Activated CD4-positive, alpha-beta T cell treated with anti-CD3 and anti-CD28 coated beads, Interleukin-2, Interleukin-6, amounts not matched to agents 100 ng/mL and 50 ng/mL, durations not matched to agents 16 hours and 8 hours (primary cell): Measurements from ENCODE around the gene CCNT2.
"Not testable (repeated sequence)": the region's sequence is repeated elsewhere in the genome, so short reads cannot be mapped to it uniquely, and the experiment has no call there.

Experiments
- DNase-seq: peaks from one replicate; pipeline ENCODE4 v3.0.0-alpha.2; 2020

Gene CCNT2

DNA sequence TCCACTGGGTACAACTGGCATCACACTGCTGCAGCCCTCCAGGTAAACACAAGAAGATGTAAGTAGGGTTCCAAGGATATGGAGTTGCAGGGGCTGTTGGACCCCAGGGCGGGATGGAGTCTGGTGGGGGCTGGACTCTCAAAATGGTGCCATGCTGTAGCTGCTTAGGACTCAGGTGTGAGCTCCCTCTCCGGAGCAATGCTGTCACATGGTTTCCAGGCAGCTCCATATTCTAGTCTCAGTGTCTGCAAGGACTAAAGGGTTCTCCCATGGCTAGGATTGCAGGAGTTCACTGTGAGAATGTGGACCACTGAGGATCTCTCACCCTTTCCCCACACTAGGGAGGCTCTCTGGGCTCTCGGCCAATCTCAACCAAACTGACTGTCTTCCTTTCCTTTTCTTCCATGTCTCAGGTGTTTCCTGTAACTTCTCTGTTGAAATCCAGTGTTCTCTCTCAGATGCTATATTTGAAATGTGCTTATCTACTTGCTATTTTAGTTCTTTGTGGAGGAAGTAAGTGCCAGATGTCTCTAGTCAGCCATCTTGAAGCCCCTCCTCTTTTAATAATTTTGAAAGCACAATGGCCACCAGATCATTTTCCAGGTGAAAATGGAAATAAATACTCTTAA, 57.6 kb downstream of the CCNT2 start:
- no peak for DNase-seq

DNA sequence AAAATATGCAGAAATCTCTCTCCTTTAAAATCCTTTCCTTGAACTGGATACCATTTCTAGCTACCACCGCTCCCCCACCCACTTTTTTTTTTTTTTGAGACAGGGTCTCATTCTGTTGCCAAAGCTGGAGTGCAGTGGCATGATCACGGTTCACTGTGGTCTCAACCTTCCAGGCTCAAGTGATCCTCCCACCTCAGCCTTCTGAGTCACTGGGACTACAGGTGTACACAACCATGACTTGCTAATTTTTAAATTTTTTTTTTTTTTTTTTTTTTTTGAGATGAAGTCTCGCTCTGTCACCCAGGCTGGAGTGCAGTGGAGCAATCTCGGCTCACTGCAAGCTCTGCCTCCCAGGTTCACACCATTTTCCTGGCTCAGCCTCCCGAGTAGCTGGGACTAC, 58.5 kb downstream of the CCNT2 start:
- not testable (repeated sequence) for DNase-seq

DNA sequence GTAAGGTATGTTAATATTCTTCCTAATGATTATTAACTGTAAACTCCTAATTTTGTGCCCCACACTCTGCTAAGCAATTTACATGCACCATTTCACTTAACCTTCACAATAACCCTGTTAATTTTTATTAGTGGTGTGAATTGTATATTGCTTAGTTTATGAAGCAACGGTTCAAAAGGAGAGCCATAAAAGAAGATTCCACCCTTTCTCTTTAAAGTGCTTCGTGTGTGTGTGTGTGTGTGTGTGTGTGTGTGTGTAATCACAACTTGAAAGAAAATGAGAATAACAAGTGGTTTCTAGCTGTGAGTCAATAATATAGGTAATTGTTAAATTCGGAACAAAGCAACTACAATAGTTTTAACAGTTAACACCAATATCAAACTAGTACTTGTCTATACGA, 60.6 kb downstream of the CCNT2 start:
- no peak for DNase-seq

DNA sequence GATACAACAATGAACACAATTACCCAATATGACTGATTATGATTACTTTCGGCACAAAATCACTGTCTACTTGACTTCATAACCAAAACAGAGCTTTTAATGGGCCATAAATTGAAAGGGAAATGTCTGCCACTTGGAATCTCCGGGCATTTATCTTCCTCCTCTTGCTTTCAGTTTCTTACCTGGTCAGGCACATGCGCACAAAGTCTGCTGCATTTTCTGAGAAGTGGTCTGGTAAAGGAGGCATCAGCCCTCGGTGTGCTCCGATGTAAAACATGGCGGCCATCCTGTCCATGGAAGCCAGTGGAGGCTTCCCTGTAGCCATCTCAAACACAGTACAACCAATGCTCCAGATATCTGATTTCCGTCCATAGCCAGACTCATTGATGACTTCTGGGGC, 62.0 kb downstream of the CCNT2 start:
- no peak for DNase-seq

DNA sequence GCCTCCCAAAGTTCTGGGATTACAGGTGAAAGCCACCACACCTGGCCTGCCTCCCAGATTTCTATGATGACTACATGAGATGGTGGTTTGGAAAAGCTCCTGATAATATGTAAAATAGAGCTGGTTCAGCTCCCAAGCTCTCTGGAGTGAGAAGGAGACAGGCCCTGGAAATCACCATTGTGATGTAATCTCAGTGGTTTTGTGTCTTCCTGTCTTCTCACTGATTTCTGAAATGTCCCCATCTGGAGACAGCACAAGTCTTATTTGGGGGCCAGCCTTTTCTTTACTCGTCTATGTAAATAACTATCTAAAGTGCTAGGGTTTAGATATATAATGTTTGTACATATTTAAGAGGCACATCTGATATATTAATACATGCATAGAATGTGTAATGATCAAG, 64.0 kb downstream of the CCNT2 start:
- no peak for DNase-seq

DNA sequence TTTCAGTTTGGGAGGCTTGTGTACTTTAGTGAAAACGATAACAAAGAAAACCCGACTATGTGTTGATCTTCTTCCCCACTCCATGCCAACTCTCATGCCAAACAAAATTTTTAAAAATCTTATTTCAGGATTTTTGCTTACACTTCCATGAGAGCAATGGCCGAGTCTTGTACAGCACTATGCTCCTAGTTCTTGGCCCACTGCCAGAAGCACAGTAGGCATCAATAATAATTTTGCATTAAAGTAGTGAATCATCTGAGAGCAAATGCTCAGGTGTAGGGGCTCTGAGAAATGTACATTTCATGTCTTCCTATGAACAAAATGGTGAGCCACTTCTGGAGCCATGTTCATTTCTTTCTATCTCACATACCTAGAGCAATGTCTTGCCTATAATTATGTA, 66.4 kb downstream of the CCNT2 start:
- DNase-seq = no peak

DNA sequence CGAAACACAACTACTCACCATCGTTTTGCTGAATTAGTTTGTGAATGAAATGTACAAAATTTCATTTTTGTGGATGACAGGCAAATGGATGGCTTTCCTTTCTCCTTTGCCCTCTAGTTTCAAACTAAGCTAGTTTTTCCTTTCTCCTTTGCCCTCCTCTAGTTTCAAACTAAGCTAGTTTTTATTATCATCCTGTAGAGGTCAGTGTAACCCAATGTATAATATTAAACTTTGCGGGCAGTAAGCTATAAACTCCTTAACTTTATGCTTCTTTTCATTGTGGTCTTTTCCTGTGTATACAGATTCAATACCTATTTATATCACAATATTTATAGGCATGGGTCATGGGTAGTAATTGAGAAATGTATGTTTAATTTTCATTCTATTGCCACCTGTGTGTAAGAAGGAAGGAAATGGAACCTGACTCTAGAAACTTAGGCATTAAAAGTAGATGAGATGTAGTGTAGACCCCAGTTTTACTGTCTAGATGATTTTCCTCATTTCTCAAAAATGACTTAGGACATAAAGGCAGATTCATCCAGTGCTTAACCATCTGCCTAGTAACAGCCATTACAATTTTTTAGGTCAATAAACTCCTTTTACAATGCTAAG, 70.5 kb downstream of the CCNT2 start:
- peak; percentile 26 for DNase-seq

DNA sequence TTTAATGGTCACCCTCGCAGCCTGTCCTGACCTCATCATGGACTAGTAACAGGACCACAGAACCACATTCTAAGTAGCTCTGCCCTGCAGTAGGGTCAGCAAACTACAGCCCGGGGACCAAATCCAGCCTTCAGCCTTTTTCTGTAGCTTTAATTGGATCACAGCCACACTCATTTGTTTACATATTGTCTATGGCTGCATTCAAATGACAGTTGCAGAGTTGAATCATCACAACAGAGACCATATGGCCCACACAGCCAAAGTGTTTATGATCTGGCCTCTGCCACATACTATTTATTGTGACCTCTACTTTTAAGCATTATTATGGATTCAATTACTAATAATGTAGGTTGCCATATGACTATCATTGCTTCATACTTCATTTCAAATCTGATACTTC, 80.9 kb downstream of the CCNT2 start:
- no peak for DNase-seq

DNA sequence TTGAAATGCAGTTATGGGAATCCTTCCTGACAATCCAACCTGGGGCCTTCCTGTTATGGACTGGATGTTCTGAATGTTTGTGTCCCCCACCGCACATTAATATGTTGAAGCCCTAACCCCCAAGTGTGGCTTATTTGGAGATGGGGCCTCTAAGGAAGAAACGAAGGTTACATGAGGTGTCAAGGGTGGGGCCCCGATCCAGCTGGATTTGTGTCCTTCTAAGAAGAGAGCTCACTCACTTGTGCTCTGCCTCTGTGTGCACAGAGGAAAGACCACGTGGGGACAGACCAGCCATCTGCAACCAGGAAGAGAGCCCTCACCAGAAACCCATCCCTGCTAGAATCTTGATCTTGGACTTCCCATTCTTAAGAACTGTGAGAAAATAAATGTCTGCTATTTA, 84.2 kb downstream of the CCNT2 start:
- no peak for DNase-seq

DNA sequence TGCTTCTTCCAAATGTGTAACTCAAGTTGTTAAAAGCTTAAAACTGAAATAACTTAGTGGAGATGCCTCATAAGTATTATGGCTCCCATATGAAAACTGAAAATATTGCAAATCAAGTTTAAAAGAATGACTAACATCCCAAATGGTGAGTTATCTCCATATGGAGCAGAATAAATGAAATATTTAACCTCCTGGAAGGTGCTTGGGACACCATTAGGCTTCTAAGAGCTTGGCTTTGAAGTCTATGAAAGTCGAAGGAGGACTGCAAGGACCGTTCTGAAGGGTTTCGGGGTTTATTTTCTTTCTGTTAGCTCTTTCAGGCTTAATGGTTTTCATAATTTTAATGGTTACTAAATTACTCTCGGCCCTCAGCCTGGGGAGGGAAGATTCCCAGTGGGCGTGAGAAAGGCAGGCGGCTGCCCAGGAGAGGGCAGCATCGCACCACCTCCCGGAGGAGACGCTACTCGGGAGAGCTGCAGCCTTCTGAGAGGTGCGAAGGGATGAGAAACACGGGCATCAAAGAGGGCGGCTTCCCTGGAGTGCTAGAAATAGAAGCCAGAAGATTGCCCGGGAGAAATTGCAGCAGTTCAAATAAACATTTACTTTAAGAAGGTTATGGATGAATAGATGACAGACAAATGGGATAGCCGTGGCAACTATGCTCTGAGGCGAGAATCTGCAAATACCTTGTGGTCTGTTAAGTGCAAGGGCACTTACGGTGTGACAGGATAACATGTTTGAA, 85.6 kb downstream of the CCNT2 start:
- peak; percentile 81 for DNase-seq

DNA sequence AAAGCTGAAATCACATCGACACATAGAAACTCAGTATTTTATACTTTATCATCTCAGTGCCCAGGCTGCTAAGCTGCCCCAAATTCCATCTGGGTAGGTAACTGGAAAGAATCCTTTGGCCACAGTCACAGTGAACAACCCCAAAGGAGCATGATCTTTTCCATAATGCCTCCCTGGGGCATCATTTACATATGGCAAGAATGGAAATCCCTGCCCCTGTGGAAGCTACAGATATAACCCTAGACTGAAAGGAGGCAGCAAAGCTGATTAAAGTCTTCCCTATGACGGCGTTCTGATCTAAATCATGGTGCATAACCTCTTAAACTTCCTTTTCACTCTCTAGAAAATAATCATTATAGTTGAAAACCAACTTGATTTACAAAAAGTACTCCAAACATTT, 87.1 kb downstream of the CCNT2 start:
- no peak for DNase-seq
